ENCODE measurements around the gene GATB. TPM values are rescaled to one million over a fixed set of nuclear protein-coding genes. Genes with fewer than 3 reads are reported as not detected.

The GATB gene
- total and polyA plus RNA-seq, 5 donors from 2014 or later = 7.9 to 13.3 (median 11.7) TPM

DNA sequence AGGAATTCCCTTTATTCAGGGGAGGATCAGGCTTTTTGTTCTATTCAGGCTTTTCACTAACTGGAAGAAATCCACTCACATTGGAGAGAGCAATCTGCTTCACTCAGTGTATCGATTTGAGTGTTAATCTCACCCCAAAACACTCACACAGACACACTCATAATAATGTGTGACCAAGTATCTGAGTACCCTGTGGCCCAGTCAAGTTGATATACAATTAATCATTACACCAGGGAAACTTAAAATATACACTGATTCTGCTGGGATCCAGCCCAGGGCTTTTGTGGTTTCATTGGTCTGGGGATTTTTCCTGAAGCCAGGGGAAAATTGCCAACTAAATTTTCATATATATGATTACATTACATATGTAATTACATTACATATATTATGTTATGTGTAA lies 44.0 kb upstream of the GATB start:
- Mint-ChIP-seq H3K9me3 (peaks cover 0 to 3% (median 0%) of the 10 kb centered on the region in 7 donors), H3K27ac (no peak overlapping the region), H3K27me3 (peaks cover 4% of the 10 kb centered on the region), H3K4me3 (no peak overlapping the region), H3K36me3 (no peaks in the 10 kb centered on the region), H3K4me1 (peaks cover 0 to 5% (median 0%) of the 10 kb centered on the region in 4 donors)
- no peaks in the 10 kb centered on the region for H3K36me3 ChIP-seq (ENCODE audit: control insufficient read depth, insufficient read depth, low read length)
- no peak overlapping the region for H3K4me3 ChIP-seq (ENCODE audit: low read depth, low read length)
- ATAC-seq (ENCODE audit: low read depth in 2 of 2) = no peak
- no peaks in the 10 kb centered on the region for H3K4me1 ChIP-seq (ENCODE audit: control insufficient read depth, insufficient read depth, low read length, poor library complexity, severe bottlenecking)
- DNase-seq = no peak
- no peaks in the 10 kb centered on the region for H3K9me3 ChIP-seq (ENCODE audit: control insufficient read depth in 2 of 2, low read length in 2 of 2)
- no peaks in the 10 kb centered on the region for H3K27me3 ChIP-seq (ENCODE audit: control insufficient read depth, insufficient read depth, low read length)
- no peak overlapping the region for H3K27ac ChIP-seq (ENCODE audit: insufficient read depth, low read length, poor library complexity, severe bottlenecking)

DNA sequence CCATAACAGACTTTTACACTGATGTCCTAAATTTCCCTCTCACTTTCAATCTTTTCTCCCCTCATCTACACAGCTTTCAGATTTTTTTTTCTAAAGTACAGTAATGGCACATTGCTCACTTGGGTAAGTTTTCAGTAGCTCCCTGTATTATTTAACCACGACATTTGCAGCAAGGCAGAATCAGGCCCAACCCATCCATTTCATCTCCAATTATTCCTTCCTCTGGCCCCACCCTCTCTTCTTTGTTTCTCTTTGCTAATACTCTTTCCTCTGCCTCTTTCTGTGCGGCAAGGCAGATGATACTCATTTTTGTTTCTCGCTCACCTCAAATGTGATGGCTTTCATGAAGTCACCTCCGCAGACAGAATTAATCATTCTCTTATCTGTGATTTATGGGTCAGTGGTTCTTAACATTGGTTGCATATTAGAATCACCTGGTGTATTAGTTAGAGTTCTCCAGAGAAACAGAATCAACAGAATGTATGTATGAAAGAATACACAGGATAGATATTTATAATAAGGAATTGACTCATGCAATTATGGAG lies 43.4 kb upstream of the GATB start:
- Mint-ChIP-seq H3K36me3 (no peaks in the 10 kb centered on the region), H3K9me3 (peaks cover 0 to 3% (median 0%) of the 10 kb centered on the region in 7 donors), H3K27ac (no peak overlapping the region), H3K27me3 (peaks cover 2% of the 10 kb centered on the region), H3K4me3 (no peak overlapping the region), H3K4me1 (peaks cover 0 to 5% (median 0%) of the 10 kb centered on the region in 4 donors)
- no peak overlapping the region for H3K4me3 ChIP-seq (ENCODE audit: low read depth, low read length)
- H3K27ac ChIP-seq (ENCODE audit: insufficient read depth, low read length, poor library complexity, severe bottlenecking) = no peak overlapping the region
- no peaks in the 10 kb centered on the region for H3K9me3 ChIP-seq (ENCODE audit: control insufficient read depth in 2 of 2, low read length in 2 of 2)
- no peaks in the 10 kb centered on the region for H3K27me3 ChIP-seq (ENCODE audit: control insufficient read depth, insufficient read depth, low read length)
- H3K4me1 ChIP-seq (ENCODE audit: control insufficient read depth, insufficient read depth, low read length, poor library complexity, severe bottlenecking) = no peaks in the 10 kb centered on the region
- ATAC-seq (ENCODE audit: low read depth in 2 of 2) (no peak), DNase-seq (no peak)
- H3K36me3 ChIP-seq (ENCODE audit: control insufficient read depth, insufficient read depth, low read length) = no peaks in the 10 kb centered on the region

DNA sequence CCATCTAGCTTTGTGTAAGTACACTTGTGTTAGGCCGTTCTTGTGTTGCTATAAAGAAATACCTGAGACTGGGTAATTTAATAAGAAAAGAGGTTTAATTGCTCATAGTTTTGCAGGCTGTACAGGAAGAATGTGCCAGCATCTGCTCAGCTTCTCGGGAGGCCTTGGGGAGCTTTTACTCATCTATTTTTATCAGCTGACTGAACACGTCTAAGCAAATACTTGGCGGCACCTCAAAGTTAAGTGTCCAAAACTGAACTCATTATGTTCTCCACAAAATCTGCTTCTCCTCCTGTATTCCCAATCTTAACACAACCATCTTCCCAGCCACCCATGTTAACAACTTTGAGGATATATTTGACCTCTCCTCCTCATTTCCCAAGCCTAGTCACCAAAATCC lies 42.4 kb upstream of the GATB start:
- DNase-seq (no peak), ATAC-seq (ENCODE audit: low read depth in 2 of 2) (no peak)
- Mint-ChIP-seq H3K27ac (no peak overlapping the region), H3K27me3 (no peaks in the 10 kb centered on the region), H3K36me3 (no peaks in the 10 kb centered on the region), H3K4me3 (no peak overlapping the region), H3K9me3 (peaks cover 0 to 3% (median 0%) of the 10 kb centered on the region in 7 donors), H3K4me1 (peaks cover 0 to 5% (median 0%) of the 10 kb centered on the region in 4 donors)
- no peak overlapping the region for H3K27ac ChIP-seq (ENCODE audit: insufficient read depth, low read length, poor library complexity, severe bottlenecking)
- H3K4me3 ChIP-seq (ENCODE audit: low read depth, low read length) = no peak overlapping the region
- no peaks in the 10 kb centered on the region for H3K4me1 ChIP-seq (ENCODE audit: control insufficient read depth, insufficient read depth, low read length, poor library complexity, severe bottlenecking)
- no peaks in the 10 kb centered on the region for H3K9me3 ChIP-seq (ENCODE audit: control insufficient read depth in 2 of 2, low read length in 2 of 2)
- no peaks in the 10 kb centered on the region for H3K36me3 ChIP-seq (ENCODE audit: control insufficient read depth, insufficient read depth, low read length)
- H3K27me3 ChIP-seq (ENCODE audit: control insufficient read depth, insufficient read depth, low read length) = no peaks in the 10 kb centered on the region

DNA sequence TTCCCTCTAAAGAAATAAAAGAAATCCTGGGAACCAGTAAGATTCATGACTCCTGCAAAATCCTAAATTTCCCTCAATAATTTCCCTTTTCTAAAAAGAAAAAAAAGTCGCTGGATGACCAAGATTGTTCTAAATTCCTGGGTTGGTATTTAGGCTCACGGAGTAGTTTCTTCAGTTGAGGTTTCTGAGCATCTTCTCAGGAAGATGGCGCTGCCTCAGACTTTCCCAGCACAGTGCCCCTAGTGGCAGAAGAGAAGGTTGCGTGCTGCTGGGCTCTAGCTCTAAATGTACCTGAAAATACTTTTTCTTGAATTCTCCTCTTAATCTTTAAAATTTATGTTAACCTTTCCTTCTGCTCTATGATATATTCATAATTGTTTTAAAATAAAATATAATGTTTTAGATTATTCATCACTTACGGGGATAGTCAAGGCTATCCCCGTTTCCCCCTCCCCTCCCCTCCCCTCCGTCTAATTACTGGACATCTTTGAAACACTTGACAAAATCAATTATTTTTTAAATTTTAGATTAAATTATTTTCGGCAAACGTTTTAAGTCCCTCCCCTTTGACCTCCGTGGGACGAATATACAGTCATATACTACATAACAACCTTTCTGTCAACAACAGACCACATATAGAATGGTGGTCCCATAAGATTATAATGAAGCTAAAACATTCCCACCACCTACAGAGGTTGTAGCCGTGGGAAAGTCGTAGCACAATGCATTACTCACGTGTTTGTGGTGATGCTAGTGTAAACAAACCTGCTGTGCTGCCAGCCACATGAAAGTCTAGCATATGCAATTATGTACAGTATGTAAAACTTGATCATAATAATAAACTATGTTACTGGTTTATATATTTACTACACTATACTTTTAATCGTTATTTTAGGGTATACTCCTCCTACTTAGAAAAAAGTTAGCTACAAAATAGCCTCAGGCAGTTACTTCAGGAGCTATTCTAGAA lies 41.0 kb upstream of the GATB start:
- H3K27ac Mint-ChIP-seq = no peak overlapping the region
- H3K4me3 Mint-ChIP-seq = no peak overlapping the region
- H3K36me3 ChIP-seq (ENCODE audit: control insufficient read depth, insufficient read depth, low read length) = no peaks in the 10 kb centered on the region
- no peaks in the 10 kb centered on the region for H3K36me3 Mint-ChIP-seq
- peak; percentile 53 to 55 for ATAC-seq (ENCODE audit: low read depth in 2 of 2)
- H3K27me3 ChIP-seq (ENCODE audit: control insufficient read depth, insufficient read depth, low read length) = no peaks in the 10 kb centered on the region
- no peak overlapping the region for H3K27ac ChIP-seq (ENCODE audit: insufficient read depth, low read length, poor library complexity, severe bottlenecking)
- H3K4me3 ChIP-seq (ENCODE audit: low read depth, low read length) = no peak overlapping the region
- H3K9me3 Mint-ChIP-seq = peaks cover 0 to 3% (median 0%) of the 10 kb centered on the region in 7 donors
- peaks cover 0 to 5% (median 0%) of the 10 kb centered on the region in 4 donors for H3K4me1 Mint-ChIP-seq
- no peaks in the 10 kb centered on the region for H3K4me1 ChIP-seq (ENCODE audit: control insufficient read depth, insufficient read depth, low read length, poor library complexity, severe bottlenecking)
- no peaks in the 10 kb centered on the region for H3K9me3 ChIP-seq (ENCODE audit: control insufficient read depth in 2 of 2, low read length in 2 of 2)
- H3K27me3 Mint-ChIP-seq = no peaks in the 10 kb centered on the region
- DNase-seq = peak; percentile 25 to 60 (median 44)

DNA sequence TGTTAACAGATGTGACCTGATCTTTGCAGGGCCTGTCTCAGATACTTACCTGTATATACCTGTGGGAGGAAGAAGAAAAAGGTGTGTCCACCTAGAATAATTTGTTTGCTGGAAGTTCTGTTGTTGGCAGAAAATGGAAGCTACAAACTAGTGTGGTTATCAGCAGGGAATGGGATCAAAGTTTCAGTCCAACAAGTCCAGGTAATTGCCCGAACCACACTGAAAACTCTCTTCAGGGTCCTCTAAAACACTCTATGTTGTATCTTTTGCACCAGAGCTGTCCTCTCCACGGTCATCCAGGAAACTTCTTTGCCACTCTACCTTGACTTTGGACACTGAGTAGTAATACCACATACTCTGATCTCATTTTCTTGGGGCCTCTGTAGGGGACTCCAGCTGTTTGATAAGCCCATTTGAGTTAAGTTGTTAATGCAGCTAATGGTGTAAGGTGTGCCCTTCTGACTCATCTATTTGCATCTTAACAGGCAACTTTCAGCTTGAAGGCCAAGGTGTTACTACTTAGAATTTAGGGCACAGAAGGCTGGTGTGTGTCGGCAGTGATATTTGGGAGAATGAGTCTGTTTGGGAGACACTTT lies 38.7 kb upstream of the GATB start:
- Histone ChIP-seq H3K36me3 (ENCODE audit: control insufficient read depth, insufficient read depth, low read length) (no peaks in the 10 kb centered on the region), H3K9me3 (ENCODE audit: control insufficient read depth in 2 of 2, low read length in 2 of 2) (no peaks in the 10 kb centered on the region), H3K4me1 (ENCODE audit: control insufficient read depth, insufficient read depth, low read length, poor library complexity, severe bottlenecking) (no peaks in the 10 kb centered on the region), H3K27ac (ENCODE audit: insufficient read depth, low read length, poor library complexity, severe bottlenecking) (no peak overlapping the region), H3K27me3 (ENCODE audit: control insufficient read depth, insufficient read depth, low read length) (no peaks in the 10 kb centered on the region), H3K4me3 (ENCODE audit: low read depth, low read length) (no peak overlapping the region)
- H3K4me3 Mint-ChIP-seq = no peak overlapping the region
- H3K4me1 Mint-ChIP-seq = peaks cover 0 to 5% (median 0%) of the 10 kb centered on the region in 4 donors
- H3K27ac Mint-ChIP-seq = no peak overlapping the region
- H3K27me3 Mint-ChIP-seq = no peaks in the 10 kb centered on the region
- ATAC-seq (ENCODE audit: low read depth in 2 of 2) (no peak), DNase-seq (no peak)
- peaks cover 0 to 3% (median 0%) of the 10 kb centered on the region in 7 donors for H3K9me3 Mint-ChIP-seq
- no peaks in the 10 kb centered on the region for H3K36me3 Mint-ChIP-seq

DNA sequence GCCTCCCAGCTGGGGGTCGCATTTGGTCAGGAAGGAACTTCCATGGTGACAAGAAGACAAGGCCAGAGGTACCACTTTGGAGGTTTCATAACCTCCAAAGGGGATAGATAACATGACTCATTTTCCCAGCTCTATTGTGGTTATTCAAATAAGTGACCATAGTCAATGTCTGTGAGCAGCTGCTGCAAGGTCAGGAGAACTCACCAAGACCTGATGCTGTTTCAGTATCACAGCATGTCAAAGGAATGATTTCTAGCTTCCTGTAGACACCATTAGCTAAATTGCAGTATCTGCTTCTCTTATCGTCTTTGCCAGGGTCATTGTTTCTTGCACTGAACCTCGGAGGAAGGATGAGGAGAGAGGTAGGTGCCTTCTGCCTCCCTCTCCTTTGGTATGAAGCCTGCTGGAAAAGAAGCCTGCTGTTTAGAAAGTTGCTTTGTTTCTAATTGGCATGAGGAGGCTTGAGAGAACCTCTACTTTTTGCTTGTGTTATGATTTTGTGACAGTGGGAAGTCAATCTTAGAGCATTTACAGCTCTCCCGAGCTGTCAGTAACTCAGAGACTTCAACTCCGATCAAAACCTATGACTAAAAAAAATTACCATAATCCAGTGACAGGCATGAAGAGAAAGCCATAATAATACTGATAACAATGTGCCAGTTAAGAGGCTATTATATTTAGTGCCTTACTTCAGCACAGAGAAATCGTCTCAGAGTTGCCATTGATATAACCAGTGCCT lies 38.0 kb upstream of the GATB start:
- DNase-seq (no peak), ATAC-seq (ENCODE audit: low read depth in 2 of 2) (no peak)
- Mint-ChIP-seq H3K9me3 (peaks cover 0 to 2% (median 0%) of the 10 kb centered on the region in 7 donors), H3K36me3 (no peaks in the 10 kb centered on the region), H3K27me3 (no peaks in the 10 kb centered on the region), H3K4me3 (no peak overlapping the region), H3K4me1 (peaks cover 0 to 5% (median 0%) of the 10 kb centered on the region in 4 donors), H3K27ac (no peak overlapping the region)
- Histone ChIP-seq H3K27me3 (ENCODE audit: control insufficient read depth, insufficient read depth, low read length) (no peaks in the 10 kb centered on the region), H3K9me3 (ENCODE audit: control insufficient read depth in 2 of 2, low read length in 2 of 2) (no peaks in the 10 kb centered on the region), H3K4me1 (ENCODE audit: control insufficient read depth, insufficient read depth, low read length, poor library complexity, severe bottlenecking) (no peaks in the 10 kb centered on the region), H3K36me3 (ENCODE audit: control insufficient read depth, insufficient read depth, low read length) (no peaks in the 10 kb centered on the region), H3K27ac (ENCODE audit: insufficient read depth, low read length, poor library complexity, severe bottlenecking) (no peak overlapping the region), H3K4me3 (ENCODE audit: low read depth, low read length) (no peak overlapping the region)

DNA sequence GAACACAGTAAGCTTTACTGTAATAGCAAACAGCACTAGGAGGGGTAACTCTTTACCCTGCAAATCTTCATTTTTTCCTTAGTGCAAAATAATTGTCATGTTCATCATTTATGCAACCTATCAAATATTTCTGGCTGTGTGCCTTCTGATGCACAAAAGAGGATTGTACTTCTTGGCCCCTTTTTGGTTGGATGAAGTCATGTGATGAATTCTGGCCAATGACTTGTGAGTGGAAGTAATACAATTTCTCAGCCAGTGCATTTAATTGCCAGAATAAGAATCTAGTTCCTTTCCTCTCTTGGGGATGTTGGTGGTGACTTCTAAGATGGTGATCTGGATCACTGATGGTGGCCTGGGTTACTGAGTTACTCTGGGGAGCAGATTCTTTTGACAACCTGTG lies 37.0 kb upstream of the GATB start:
- Mint-ChIP-seq H3K27me3 (no peaks in the 10 kb centered on the region), H3K27ac (no peak overlapping the region), H3K9me3 (peaks cover 0 to 2% (median 0%) of the 10 kb centered on the region in 7 donors), H3K4me3 (no peak overlapping the region), H3K4me1 (peaks cover 0 to 5% (median 0%) of the 10 kb centered on the region in 4 donors), H3K36me3 (no peaks in the 10 kb centered on the region)
- Histone ChIP-seq H3K4me3 (ENCODE audit: low read depth, low read length) (no peak overlapping the region), H3K36me3 (ENCODE audit: control insufficient read depth, insufficient read depth, low read length) (no peaks in the 10 kb centered on the region), H3K27ac (ENCODE audit: insufficient read depth, low read length, poor library complexity, severe bottlenecking) (no peak overlapping the region), H3K9me3 (ENCODE audit: control insufficient read depth in 2 of 2, low read length in 2 of 2) (no peaks in the 10 kb centered on the region), H3K4me1 (ENCODE audit: control insufficient read depth, insufficient read depth, low read length, poor library complexity, severe bottlenecking) (no peaks in the 10 kb centered on the region), H3K27me3 (ENCODE audit: control insufficient read depth, insufficient read depth, low read length) (peaks cover 3% of the 10 kb centered on the region)
- ATAC-seq (ENCODE audit: low read depth in 2 of 2) (no peak), DNase-seq (no peak)

All from CD4-positive, CD25-positive, alpha-beta regulatory T cell (primary cell).